GM12878 (cell line): ENCODE measurements around the gene SVEP1.

ENCODE experiments used
- TAF1 ChIP-seq: IDR thresholded peaks from 2 replicates; pipeline ENCODE4 v1.6.1; 2011; ENCODE audit warnings: mild to moderate bottlenecking, low read depth, low read length, borderline replicate concordance
- TCF7 ChIP-seq: IDR thresholded peaks from 2 replicates; pipeline ENCODE4 v1.6.1; 2014; ENCODE audit warnings: antibody characterized with exemption, borderline replicate concordance
- TF ChIP-seq, protein P1 (sequence below): IDR thresholded peaks from 2 replicates; pipeline ENCODE4 v1.6.1; 2012; ENCODE audit warnings: low read depth, low read length, improper control_type of control experiment

DNA sequence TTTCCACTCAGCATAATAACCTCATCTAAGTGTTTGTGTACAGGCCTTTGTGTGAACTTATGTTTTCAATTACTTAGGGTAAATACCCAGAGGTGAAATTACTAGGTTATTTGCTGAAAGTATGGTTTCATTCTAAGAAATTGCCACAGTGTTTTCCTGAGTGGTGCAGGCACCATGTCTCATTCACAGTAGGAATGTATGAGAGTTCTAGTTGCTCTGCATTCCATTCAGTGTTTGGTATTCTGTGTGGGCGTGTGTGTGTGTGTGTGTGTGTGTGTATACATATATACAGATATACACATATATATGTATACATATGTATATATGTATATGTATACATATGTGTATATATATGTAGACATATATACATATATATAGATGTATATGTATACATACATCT lies 8.8 kb upstream of the SVEP1 start:
- TF ChIP-seq TCF7 (no peak), TAF1 (no peak)
- TF ChIP-seq, protein P1, sequence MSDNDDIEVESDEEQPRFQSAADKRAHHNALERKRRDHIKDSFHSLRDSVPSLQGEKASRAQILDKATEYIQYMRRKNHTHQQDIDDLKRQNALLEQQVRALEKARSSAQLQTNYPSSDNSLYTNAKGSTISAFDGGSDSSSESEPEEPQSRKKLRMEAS, result no peak
